Peyer's patch (tissue), 4 donors: ENCODE measurements around the gene DPF3. TPM values are rescaled to one million over a fixed set of nuclear protein-coding genes. Genes with fewer than 3 reads are reported as not detected.

Source experiments
- DNase-seq, 3 donors: peaks; one replicate each; pipeline ENCODE4 v3.0.0-alpha.2; 2017 to 2019
- H3K27ac ChIP-seq, 4 donors: fragments of 200-600 bp; sonication (generic); one replicate each; pipeline ENCODE4 v1.5.1; 2016 to 2019
- H3K27me3 ChIP-seq, 2 donors: fragments of 200-600 bp; sonication (generic); one replicate each; pipeline ENCODE4 v1.5.1; 2019
- H3K36me3 ChIP-seq, 3 donors: fragments of 200-600 bp; sonication (generic); one replicate each; pipeline ENCODE4 v1.5.1; 2016 to 2019
- H3K4me1 ChIP-seq, 4 donors: fragments of 200-600 bp; sonication (generic); one replicate each; pipeline ENCODE4 v1.5.1; 2016 to 2019
- H3K4me3 ChIP-seq, 4 donors: fragments of 200-600 bp; sonication (generic); 1 replicate in 3 of 4; 2 replicates in 1 of 4; pipeline ENCODE4 v1.5.1; 2016 to 2019; ENCODE audit warnings: mild to moderate bottlenecking in 1 of 4
- H3K9me3 ChIP-seq, 4 donors: fragments of 200-600 bp; sonication (generic); one replicate each; pipeline ENCODE4 v1.5.1; 2016 to 2019; ENCODE audit warnings: mild to moderate bottlenecking in 1 of 4
- POLR2A ChIP-seq, 2 donors: fragments of 450-650 bp; IDR thresholded peaks; one replicate each; pipeline ENCODE4 v1.5.1; 2017; ENCODE audit warnings: antibody characterized with exemption in 2 of 2, mild to moderate bottlenecking in 2 of 2, moderate library complexity in 2 of 2
- total RNA-seq, 4 donors: library from RNA; depleted of rRNA; stranded (reverse); fragments of >200 nt; gene quantifications; one replicate each; pipeline ENCODE4 v1.1.0, GENCODE V29; 2016
- TF ChIP-seq, protein P1 (sequence below), 6 experiments: fragments of 450-650 bp in 4 of 6; fragments of 200-600 bp in 2 of 6; sonication (generic) in 1 of 6; IDR thresholded peaks; one replicate each; pipeline ENCODE4 v1.5.1; 2017 to 2019; ENCODE audit warnings: antibody characterized with exemption in 6 of 6, mild to moderate bottlenecking in 3 of 6, moderate library complexity in 1 of 6

Gene DPF3
- total RNA-seq, 4 donors from 2014 or later, result 10.7 to 25.6 (median 17.9) TPM

DNA sequence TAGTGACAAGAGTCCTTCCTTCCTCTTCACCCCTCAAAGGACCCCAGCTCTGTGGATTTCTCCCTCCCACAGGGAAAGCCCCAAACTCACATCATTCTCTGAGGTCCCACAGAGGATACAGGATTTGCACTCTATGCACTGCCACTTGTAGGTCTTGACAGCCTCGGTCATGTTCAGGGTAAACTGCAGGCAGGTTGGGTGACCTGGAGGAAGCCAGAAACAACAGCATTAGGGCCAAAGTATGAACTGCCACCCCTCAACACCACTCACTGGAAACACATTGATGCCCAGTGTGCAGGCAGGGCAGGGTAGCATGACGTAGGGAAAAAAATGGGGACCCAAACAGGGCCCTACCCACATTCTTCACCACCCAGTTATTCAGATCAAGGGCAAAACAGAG is 264.4 kb downstream of the DPF3 start:
- Histone ChIP-seq H3K27ac (no peak overlapping the region), H3K36me3 (no peaks in the 10 kb centered on the region), H3K4me1 (no peaks in the 10 kb centered on the region), H3K9me3 (peaks cover 0 to 4% (median 0%) of the 10 kb centered on the region in 4 donors), H3K4me3 (no peak overlapping the region), H3K27me3 (no peaks in the 10 kb centered on the region)
- TF ChIP-seq POLR2A (IDR thresholded peaks at IDR 0.05), result no peak
- TF ChIP-seq, protein P1, sequence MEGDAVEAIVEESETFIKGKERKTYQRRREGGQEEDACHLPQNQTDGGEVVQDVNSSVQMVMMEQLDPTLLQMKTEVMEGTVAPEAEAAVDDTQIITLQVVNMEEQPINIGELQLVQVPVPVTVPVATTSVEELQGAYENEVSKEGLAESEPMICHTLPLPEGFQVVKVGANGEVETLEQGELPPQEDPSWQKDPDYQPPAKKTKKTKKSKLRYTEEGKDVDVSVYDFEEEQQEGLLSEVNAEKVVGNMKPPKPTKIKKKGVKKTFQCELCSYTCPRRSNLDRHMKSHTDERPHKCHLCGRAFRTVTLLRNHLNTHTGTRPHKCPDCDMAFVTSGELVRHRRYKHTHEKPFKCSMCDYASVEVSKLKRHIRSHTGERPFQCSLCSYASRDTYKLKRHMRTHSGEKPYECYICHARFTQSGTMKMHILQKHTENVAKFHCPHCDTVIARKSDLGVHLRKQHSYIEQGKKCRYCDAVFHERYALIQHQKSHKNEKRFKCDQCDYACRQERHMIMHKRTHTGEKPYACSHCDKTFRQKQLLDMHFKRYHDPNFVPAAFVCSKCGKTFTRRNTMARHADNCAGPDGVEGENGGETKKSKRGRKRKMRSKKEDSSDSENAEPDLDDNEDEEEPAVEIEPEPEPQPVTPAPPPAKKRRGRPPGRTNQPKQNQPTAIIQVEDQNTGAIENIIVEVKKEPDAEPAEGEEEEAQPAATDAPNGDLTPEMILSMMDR (IDR thresholded peaks at IDR 0.05), result no peak
- DNase-seq, result no peak

DNA sequence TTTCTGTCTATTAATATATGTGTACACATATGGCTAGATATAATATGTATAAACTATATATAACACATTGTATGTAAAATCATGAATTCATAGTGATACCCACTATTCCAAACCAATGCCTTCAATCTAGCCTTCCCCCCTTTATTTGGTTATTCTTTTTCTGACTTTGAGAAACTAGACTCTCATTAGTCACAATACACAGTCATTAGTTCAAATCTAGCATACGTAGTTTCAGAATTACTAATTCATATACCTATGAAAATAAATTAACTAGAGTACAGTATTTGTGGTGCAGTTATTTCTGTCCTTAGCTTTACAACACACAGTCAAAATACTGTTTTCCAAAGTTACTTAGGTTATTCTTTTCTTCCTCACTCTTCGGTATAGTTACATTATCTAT is 268.2 kb downstream of the DPF3 start:
- H3K4me3 ChIP-seq, result no peak overlapping the region
- H3K4me1 ChIP-seq, result no peaks in the 10 kb centered on the region
- no peak for DNase-seq
- peaks cover 0 to 4% (median 0%) of the 10 kb centered on the region in 4 donors for H3K9me3 ChIP-seq
- no peaks in the 10 kb centered on the region for H3K36me3 ChIP-seq
- TF ChIP-seq, protein P1 (IDR thresholded peaks at IDR 0.05), result no peak
- TF ChIP-seq POLR2A (IDR thresholded peaks at IDR 0.05), result no peak
- H3K27ac ChIP-seq, result no peak overlapping the region
- no peaks in the 10 kb centered on the region for H3K27me3 ChIP-seq

DNA sequence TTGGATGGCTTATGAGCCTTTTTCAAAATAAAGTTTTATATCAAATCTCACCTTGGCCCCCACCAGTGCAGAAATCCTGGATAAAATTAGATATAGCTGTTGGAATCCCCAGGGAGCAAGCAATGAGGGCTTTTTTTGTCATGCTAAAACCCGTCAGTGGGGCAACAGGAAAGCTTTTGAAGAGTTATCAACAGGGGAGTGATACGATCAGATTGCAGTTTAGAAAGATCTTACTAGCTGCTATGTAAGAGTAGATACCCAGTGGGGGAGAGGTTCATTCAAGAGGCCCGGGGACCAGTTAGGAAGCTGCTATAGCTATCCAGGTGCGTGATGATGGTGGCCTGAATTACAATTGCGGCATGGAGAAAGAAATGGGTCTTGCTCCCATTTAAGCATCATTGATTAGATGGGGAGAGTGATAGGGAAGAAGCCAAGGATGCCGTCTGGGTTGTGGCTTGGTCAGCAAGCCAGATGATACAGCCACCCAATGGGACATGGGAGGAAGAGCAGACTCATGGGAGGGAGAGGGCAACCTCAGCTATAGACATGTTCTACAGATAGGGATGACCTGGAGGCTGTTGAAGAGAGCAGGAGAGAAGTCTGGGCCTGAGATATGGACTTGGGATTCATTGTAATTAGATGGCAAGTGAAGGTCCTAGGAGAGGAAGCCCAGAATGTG is 272.4 kb downstream of the DPF3 start:
- Histone ChIP-seq H3K27ac (no peak overlapping the region), H3K36me3 (no peaks in the 10 kb centered on the region), H3K27me3 (no peaks in the 10 kb centered on the region), H3K4me3 (no peak overlapping the region), H3K9me3 (no peaks in the 10 kb centered on the region), H3K4me1 (no peaks in the 10 kb centered on the region)
- TF ChIP-seq POLR2A (IDR thresholded peaks at IDR 0.05), result no peak
- TF ChIP-seq, protein P1 (IDR thresholded peaks at IDR 0.05), result no peak
- DNase-seq, result no peak

DNA sequence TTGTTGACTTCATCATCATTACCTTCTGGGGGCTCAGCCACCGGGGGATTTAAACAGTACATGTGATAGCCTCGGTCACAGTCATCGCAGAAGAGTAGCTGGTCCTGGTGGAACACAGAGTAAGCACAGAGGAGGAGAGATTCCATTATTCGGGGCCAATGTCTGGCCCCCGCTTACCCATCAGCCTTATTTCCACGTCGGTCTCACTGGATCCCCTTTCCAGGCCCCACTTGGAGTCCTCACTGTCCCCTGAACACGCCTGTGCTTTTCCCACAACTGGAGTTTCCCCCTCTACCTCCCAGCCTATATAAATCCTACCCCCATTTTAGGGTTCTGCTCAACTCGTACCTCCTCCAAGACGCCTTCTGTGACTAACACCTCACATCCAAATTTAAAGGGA is 274.0 kb downstream of the DPF3 start:
- no peaks in the 10 kb centered on the region for H3K9me3 ChIP-seq
- H3K4me3 ChIP-seq, result no peak overlapping the region
- no peak overlapping the region for H3K27ac ChIP-seq
- TF ChIP-seq, protein P1 (IDR thresholded peaks at IDR 0.05), result no peak
- no peak for TF ChIP-seq POLR2A (IDR thresholded peaks at IDR 0.05)
- no peaks in the 10 kb centered on the region for H3K27me3 ChIP-seq
- no peaks in the 10 kb centered on the region for H3K36me3 ChIP-seq
- no peak for DNase-seq
- no peaks in the 10 kb centered on the region for H3K4me1 ChIP-seq

DNA sequence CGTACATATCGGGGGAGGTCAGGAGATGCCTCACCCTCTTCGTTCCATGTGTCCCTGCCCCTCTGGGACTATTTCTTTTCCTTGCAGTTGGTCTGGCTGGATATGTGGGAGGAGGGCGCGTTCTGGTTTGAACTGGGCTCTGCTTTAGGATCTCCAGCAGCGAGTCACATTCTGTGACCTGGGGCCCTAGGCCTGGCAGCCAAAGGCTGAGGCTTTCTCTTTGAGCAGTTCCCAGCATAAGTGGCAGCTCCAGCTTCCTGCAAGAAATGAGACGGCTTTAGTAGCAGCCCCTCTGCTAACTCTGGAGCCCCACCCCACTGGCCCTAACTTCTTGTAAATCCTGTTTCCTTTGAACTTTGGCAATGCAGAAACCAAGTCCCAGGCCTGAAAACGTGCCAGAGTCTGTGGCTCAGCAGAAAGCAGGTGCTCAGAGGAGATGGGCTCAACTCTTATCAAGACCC is 274.8 kb downstream of the DPF3 start:
- H3K36me3 ChIP-seq, result no peaks in the 10 kb centered on the region
- H3K27me3 ChIP-seq, result no peaks in the 10 kb centered on the region
- TF ChIP-seq, protein P1 (IDR thresholded peaks at IDR 0.05), result no peak
- no peak for TF ChIP-seq POLR2A (IDR thresholded peaks at IDR 0.05)
- no peak for DNase-seq
- H3K9me3 ChIP-seq, result no peaks in the 10 kb centered on the region
- no peak overlapping the region for H3K4me3 ChIP-seq
- H3K4me1 ChIP-seq, result no peaks in the 10 kb centered on the region
- no peak overlapping the region for H3K27ac ChIP-seq
